ENCODE measurements around the gene TMEM250.

- TF ChIP-seq CTCF (IDR thresholded peaks at IDR 0.05) (no peak), POLR2A (IDR thresholded peaks at IDR 0.05) (no peak), POLR2AphosphoS5 (IDR thresholded peaks at IDR 0.05) (no peak)
Observed at GRCh38 chr9:136147038-136147889, 28.6 kb upstream of the TMEM250 start.

Measured in gastroesophageal sphincter (tissue), 3 donors.